C4-2B (cell line): ENCODE data around the gene KCNH6.

ENCODE experiments used
- H3K27ac ChIP-seq: fragments of 450-650 bp; 2 replicates; pipeline ENCODE4 v1.5.1; 2017
- ZFX ChIP-seq: fragments of 450-650 bp; IDR thresholded peaks from 2 replicates; pipeline ENCODE4 v1.6.1; 2017
- TF ChIP-seq, protein P1 (sequence below): fragments of 450-650 bp; conservative IDR thresholded peaks from 2 replicates; pipeline ENCODE4 v1.5.1; 2017; ENCODE audit warnings: mild to moderate bottlenecking

Gene KCNH6

DNA sequence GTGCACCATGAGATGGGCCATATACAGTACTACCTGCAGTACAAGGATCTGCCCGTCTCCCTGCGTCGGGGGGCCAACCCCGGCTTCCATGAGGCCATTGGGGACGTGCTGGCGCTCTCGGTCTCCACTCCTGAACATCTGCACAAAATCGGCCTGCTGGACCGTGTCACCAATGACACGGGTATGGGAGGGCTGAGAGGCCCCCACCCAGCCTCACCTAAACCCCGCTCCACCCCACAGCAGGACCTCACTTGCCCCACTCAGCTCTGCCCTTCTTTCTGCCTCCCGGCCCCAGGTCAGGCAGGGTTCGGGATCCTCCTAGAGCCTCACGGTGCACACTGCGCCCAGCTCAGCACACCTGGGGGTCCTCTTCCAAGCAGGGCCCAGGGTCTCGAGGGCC is 40.6 kb upstream of the KCNH6 start:
- TF ChIP-seq, protein P1, sequence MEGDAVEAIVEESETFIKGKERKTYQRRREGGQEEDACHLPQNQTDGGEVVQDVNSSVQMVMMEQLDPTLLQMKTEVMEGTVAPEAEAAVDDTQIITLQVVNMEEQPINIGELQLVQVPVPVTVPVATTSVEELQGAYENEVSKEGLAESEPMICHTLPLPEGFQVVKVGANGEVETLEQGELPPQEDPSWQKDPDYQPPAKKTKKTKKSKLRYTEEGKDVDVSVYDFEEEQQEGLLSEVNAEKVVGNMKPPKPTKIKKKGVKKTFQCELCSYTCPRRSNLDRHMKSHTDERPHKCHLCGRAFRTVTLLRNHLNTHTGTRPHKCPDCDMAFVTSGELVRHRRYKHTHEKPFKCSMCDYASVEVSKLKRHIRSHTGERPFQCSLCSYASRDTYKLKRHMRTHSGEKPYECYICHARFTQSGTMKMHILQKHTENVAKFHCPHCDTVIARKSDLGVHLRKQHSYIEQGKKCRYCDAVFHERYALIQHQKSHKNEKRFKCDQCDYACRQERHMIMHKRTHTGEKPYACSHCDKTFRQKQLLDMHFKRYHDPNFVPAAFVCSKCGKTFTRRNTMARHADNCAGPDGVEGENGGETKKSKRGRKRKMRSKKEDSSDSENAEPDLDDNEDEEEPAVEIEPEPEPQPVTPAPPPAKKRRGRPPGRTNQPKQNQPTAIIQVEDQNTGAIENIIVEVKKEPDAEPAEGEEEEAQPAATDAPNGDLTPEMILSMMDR: no peak
- no peak for TF ChIP-seq ZFX
- no peak overlapping the region for H3K27ac ChIP-seq

DNA sequence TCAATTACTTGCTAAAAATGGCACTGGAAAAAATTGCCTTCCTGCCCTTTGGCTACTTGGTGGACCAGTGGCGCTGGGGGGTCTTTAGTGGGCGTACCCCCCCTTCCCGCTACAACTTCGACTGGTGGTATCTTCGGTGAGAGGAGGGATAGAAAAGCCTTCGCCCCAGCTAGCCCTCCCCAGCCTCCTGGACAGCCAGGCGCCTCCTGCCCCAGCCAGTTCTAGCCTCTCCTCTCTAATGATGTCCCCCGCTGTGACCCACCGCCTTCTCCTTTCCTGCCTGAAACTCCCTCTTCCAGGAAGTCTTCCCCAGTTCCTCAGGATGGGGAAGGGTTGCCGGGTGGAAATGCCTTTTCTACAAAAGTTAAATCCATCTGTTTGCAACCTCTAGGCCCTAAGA is 40.1 kb upstream of the KCNH6 start:
- TF ChIP-seq, protein P1: no peak
- TF ChIP-seq ZFX: no peak
- H3K27ac ChIP-seq: no peak overlapping the region

DNA sequence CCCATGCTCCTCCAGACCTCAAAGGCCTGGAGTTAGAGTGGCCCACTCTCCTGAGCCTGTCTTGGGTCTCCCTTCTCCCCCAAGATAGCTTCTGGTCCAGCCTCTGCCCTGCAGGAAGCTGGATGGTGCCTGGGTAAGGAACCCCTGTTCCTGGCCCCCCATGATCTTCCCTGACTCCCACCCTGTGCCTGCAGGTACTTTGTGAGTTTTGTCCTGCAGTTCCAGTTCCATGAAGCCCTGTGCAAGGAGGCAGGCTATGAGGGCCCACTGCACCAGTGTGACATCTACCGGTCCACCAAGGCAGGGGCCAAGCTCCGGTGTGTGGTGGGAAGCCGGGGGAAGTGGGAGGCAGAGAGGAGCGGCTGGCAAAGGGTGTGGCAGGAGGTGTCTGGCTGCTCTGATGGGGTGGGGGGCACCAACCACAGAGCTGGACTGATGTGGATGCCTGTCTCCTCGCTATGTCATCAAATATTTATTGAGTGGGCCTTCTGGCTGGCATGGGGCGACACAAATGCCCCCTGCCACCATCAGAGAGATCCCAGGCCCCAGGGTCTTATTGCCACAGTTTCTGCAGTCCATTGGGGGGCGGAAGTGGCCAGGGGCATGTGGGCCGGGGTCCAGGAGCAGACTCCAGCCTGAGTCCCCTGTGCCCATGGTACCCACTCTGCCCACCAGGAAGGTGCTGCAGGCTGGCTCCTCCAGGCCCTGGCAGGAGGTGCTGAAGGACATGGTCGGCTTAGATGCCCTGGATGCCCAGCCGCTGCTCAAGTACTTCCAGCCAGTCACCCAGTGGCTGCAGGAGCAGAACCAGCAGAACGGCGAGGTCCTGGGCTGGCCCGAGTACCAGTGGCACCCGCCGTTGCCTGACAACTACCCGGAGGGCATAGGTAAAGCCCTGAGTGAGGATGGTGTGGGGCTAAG is 39.2 kb upstream of the KCNH6 start:
- no peak overlapping the region for H3K27ac ChIP-seq
- no peak for TF ChIP-seq ZFX
- TF ChIP-seq, protein P1: no peak

DNA sequence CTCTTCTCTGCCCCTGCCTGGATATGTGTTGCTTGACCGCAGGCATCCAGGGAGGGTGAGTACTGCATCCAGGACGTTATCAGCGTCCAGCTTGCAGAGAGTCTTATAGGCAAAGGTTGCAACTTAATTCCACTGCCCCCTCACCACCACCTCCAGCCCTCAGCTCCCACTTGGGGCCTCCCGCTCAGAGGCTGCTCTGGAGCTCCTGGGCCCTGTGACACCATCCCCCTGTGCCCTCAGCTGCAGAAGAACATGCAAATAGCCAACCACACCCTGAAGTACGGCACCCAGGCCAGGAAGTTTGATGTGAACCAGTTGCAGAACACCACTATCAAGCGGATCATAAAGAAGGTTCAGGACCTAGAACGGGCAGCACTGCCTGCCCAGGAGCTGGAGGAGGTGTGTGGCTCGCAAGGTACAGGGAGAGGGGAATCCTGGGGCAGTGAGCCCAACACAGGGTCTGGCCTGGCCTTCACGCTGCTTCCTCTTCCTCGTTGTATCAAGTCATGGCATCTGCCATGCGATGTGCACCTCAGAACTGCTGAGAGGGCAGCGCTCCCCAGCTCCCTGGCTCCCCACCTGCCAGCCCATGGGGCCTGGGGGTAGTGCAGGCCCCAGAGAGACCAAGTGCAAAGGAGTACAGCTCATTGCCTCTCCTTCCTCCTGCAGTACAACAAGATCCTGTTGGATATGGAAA is 36.7 kb upstream of the KCNH6 start:
- H3K27ac ChIP-seq: no peak overlapping the region

DNA sequence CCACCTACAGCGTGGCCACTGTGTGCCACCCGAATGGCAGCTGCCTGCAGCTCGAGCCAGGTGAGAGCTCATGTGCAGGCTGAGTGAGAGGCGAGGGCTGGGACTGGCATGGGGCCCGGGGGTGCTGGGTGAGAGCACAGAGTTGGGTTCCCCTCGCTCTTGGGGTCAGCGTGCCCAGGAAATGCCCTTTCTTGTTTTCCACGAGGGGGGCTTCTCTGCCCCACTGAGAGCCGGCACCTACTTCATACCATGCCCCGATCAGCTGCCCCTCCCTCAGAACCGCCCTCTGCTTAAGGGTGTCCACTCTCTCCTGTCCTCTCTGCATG is 36.2 kb upstream of the KCNH6 start:
- H3K27ac ChIP-seq: no peak overlapping the region
- no peak for TF ChIP-seq ZFX
- TF ChIP-seq, protein P1: no peak

More for the DNA sequence above, 36.7 kb upstream of the KCNH6 start:
- TF ChIP-seq, protein P1: no peak
- no peak for TF ChIP-seq ZFX

DNA sequence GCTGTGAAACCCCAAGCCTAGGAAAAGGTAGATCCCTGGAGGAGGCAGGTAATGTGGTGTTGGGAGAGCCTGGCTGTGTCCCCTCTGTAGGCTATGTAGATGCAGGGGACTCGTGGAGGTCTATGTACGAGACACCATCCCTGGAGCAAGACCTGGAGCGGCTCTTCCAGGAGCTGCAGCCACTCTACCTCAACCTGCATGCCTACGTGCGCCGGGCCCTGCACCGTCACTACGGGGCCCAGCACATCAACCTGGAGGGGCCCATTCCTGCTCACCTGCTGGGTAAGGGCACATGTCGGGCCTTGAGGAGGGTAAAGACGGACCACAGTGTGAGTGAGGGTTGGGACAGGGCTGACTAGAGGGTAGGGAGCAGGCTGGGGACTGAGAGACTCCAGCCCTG is 34.3 kb upstream of the KCNH6 start:
- no peak for TF ChIP-seq ZFX
- TF ChIP-seq, protein P1: no peak
- H3K27ac ChIP-seq: no peak overlapping the region

DNA sequence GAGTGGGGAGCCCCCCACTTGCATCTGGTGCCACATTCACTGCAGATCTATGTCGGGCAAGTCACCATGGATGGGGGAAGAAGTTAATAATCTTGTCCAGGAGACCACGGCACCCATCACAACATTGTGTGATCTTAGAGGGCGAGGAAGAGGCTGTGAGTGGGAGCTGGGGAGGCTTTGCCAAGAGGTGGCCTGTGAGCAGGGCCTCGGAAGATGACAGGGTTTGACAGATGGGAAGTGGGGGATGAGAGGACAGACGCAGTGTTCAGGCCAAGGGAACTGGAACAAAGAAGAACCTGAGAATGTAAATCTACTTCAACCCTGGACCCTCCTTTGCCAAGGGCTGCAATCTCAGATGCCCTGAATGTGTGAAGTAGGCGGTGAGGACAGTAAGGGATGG is 33.9 kb upstream of the KCNH6 start:
- no peak for TF ChIP-seq ZFX
- TF ChIP-seq, protein P1: no peak
- no peak overlapping the region for H3K27ac ChIP-seq
